A673 (cell line): ENCODE measurements around the gene CGREF1. TPM values are rescaled to one million over a fixed set of nuclear protein-coding genes. Genes with fewer than 3 reads are reported as not detected.

Experiments used
- BruUV-seq: library from RNA; stranded (reverse); fragments of 400-500 nt; replicated peaks from 2 replicates; lab custom pipeline; 2021; lab: Mats Ljungman, UMichigan
- CTCF ChIA-PET: fragments of 300-600 bp; sonication (Branson Sonifier 250); formaldehyde crosslinking; loops from one replicate; lab custom pipeline; 2022; ENCODE audit warnings: antibody characterized with exemption; lab: Charles Lee
- POLR2A ChIA-PET: fragments of 300-600 bp; sonication (Branson Sonifier 250); formaldehyde crosslinking; loops from one replicate; lab custom pipeline; 2022; ENCODE audit warnings: antibody characterized with exemption; ENCODE audit not compliant: low non-redundant PET; lab: Charles Lee
- DNase-seq: peaks from one replicate; pipeline ENCODE4 v3.0.0-alpha.2; 2015; ENCODE audit warnings: low spot score
- H3K27ac ChIP-seq: fragments of 200-600 bp; sonication (generic); 2 replicates; pipeline ENCODE4 v1.5.1; 2016; ENCODE audit warnings: mixed run types, low read depth, mild to moderate bottlenecking, mixed read lengths, antibody characterized with exemption, low read length; ENCODE audit not compliant: poor library complexity, severe bottlenecking
- H3K27me3 ChIP-seq: fragments of 200-600 bp; sonication (generic); replicated peaks from 2 replicates; pipeline ENCODE4 v1.6.1; 2017; ENCODE audit warnings: mixed run types, low read depth, mild to moderate bottlenecking, mixed read lengths, antibody characterized with exemption, low read length; ENCODE audit not compliant: insufficient read depth, poor library complexity
- H3K36me3 ChIP-seq: fragments of 200-600 bp; sonication (generic); 2 replicates; pipeline ENCODE4 v1.6.1; 2016; ENCODE audit warnings: mixed run types, mild to moderate bottlenecking, mixed read lengths, antibody characterized with exemption, low read length; ENCODE audit not compliant: insufficient read depth, poor library complexity, severe bottlenecking
- H3K4me1 ChIP-seq: fragments of 200-600 bp; sonication (generic); 2 replicates; pipeline ENCODE4 v1.6.1; 2017; ENCODE audit warnings: mixed run types, mild to moderate bottlenecking, mixed read lengths, antibody characterized with exemption, low read length; ENCODE audit not compliant: insufficient read depth, poor library complexity, severe bottlenecking
- H3K4me3 ChIP-seq: fragments of 200-600 bp; sonication (generic); 2 replicates; pipeline ENCODE4 v1.5.1; 2016; ENCODE audit warnings: low read depth, mixed run types, mild to moderate bottlenecking, mixed read lengths, low read length; ENCODE audit not compliant: poor library complexity, severe bottlenecking
- H3K9me3 ChIP-seq: fragments of 200-600 bp; sonication (generic); 2 replicates; pipeline ENCODE4 v1.6.1; 2016; ENCODE audit warnings: mixed run types, low read depth, mild to moderate bottlenecking, mixed read lengths, antibody characterized with exemption, low read length; ENCODE audit not compliant: poor library complexity, severe bottlenecking
- EZH2 ChIP-seq: fragments of 200-600 bp; sonication (generic); IDR thresholded peaks from 2 replicates; pipeline ENCODE4 v1.6.1; 2017; ENCODE audit warnings: borderline replicate concordance, low read depth, mild to moderate bottlenecking, mixed read lengths, antibody characterized with exemption, low read length; ENCODE audit not compliant: poor library complexity, severe bottlenecking
- intact Hi-C: fragments of 100-400 bp; cut with micrococcal nuclease; formaldehyde crosslinking; loops from one replicate; pipeline ENCODE4 v1.10.0; 2022; ENCODE audit not compliant: unreplicated experiment
- total RNA-seq: library from RNA; stranded (reverse); gene quantifications from 2 replicates; pipeline ENCODE4 v1.2.3, GENCODE V29; 2021
- TF ChIP-seq, protein P1 (sequence below): fragments of 300-800, 200-600 bp; sonication (generic); conservative IDR thresholded peaks from 2 replicates; pipeline ENCODE4 v1.5.1; 2017; ENCODE audit warnings: low read depth, mild to moderate bottlenecking, antibody characterized with exemption, low read length, moderate library complexity, mixed read lengths

The CGREF1 gene
- total RNA-seq, 1 experiment from 2014 or later = 8.4 TPM

DNA sequence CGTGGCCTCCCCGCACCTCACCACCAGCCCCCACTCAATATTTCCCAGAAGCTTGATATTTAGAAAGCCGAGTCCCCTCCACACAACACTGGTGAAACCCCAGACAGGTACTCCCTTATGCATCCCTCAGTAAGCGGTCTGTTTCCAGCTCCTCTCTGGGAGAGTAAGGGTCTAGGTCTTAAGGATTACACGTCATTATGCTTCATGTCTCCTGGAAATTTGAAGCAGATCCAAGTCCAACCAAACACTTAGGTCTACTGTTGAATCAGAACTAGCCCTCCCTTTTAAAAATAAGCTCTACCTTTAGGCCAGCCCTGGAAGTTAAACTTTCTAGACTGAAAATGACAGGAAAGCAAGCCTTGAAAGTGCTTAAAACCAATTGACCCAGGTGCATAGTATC lies 46.0 kb downstream of the CGREF1 start:
- Histone ChIP-seq H3K27me3 (no peaks in the 10 kb centered on the region), H3K4me3 (no peak overlapping the region), H3K9me3 (no peaks in the 10 kb centered on the region), H3K4me1 (peaks cover 44% of the 10 kb centered on the region), H3K36me3 (peaks cover 21% of the 10 kb centered on the region), H3K27ac (peak overlapping the region; percentile 87)
- ChIA-PET CTCF (interaction anchor here (1.6 to 2.0 kb wide), 2 partner anchors 8 to 23 kb away, joined by 4 to 10 read pairs; no protein-coding TSS in a partner anchor), POLR2A (interaction anchor here (0.6 kb wide), 1 partner anchor 767 kb away, joined by 4 read pairs; no protein-coding TSS in a partner anchor)
- TF ChIP-seq EZH2 = no peak
- TF ChIP-seq, protein P1, sequence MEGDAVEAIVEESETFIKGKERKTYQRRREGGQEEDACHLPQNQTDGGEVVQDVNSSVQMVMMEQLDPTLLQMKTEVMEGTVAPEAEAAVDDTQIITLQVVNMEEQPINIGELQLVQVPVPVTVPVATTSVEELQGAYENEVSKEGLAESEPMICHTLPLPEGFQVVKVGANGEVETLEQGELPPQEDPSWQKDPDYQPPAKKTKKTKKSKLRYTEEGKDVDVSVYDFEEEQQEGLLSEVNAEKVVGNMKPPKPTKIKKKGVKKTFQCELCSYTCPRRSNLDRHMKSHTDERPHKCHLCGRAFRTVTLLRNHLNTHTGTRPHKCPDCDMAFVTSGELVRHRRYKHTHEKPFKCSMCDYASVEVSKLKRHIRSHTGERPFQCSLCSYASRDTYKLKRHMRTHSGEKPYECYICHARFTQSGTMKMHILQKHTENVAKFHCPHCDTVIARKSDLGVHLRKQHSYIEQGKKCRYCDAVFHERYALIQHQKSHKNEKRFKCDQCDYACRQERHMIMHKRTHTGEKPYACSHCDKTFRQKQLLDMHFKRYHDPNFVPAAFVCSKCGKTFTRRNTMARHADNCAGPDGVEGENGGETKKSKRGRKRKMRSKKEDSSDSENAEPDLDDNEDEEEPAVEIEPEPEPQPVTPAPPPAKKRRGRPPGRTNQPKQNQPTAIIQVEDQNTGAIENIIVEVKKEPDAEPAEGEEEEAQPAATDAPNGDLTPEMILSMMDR = no peak
- BruUV-seq = no TSS peak
- intact Hi-C loops = no loop called here
- no peak for DNase-seq

DNA sequence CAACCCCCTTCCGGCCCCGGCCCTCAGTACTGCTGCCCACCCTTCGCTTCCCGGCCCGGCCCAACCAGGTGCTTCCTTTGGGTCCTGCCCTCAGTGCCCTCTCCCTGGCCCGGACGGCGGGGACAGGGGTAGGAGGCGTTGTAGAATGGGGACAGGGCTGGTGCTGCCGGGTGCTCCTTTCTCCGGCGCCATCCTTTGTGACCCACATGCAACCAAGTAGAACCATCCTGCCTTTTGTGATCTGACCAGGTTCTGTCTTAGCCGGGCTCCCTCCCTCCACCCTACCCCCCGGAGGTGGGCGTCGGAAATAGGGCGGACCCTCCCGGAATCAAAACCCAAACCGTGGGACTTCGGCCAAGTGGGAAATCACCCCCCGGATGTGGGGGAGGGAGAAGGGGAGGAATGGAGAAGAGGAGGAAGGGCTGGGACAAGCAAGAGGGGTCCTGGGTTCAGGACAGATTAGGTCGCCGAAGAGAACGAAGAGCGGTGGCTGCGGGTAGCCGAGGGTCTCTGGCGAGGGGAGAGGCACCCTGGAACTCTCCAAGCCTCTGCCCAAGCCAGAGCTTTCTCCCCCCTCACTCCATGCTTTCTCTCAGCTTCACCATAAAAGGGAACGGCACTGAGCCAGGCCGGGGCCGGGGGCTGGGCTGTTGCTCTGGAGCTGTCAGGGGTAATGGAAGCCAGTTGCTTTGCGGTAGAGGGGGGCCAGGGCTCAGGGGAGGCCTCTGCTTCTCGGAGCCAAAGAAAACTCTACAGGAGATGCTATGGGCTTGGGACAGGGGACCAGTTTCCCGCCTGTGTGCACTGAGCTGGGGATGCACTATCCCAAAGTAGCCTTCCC lies 46.7 kb downstream of the CGREF1 start:
- peak; percentile 63 for DNase-seq
- peak overlapping the region; percentile 99 for H3K4me3 ChIP-seq
- BruUV-seq = no TSS peak
- H3K27ac ChIP-seq = peak overlapping the region; percentile 87
- CTCF ChIA-PET = interaction anchor here (1.2 to 2.0 kb wide), 3 partner anchors 9 to 22 kb away, joined by 4 to 10 read pairs (median 5); no protein-coding TSS in a partner anchor
- TF ChIP-seq EZH2 = no peak
- TF ChIP-seq, protein P1 = no peak
- H3K27me3 ChIP-seq = no peaks in the 10 kb centered on the region
- H3K9me3 ChIP-seq = no peaks in the 10 kb centered on the region
- H3K36me3 ChIP-seq = peaks cover 21% of the 10 kb centered on the region
- POLR2A ChIA-PET = interaction anchor here (0.6 kb wide), 1 partner anchor 233 kb away, joined by 3 read pairs; no protein-coding TSS in a partner anchor
- intact Hi-C loops = no loop called here
- H3K4me1 ChIP-seq = peaks cover 41% of the 10 kb centered on the region

DNA sequence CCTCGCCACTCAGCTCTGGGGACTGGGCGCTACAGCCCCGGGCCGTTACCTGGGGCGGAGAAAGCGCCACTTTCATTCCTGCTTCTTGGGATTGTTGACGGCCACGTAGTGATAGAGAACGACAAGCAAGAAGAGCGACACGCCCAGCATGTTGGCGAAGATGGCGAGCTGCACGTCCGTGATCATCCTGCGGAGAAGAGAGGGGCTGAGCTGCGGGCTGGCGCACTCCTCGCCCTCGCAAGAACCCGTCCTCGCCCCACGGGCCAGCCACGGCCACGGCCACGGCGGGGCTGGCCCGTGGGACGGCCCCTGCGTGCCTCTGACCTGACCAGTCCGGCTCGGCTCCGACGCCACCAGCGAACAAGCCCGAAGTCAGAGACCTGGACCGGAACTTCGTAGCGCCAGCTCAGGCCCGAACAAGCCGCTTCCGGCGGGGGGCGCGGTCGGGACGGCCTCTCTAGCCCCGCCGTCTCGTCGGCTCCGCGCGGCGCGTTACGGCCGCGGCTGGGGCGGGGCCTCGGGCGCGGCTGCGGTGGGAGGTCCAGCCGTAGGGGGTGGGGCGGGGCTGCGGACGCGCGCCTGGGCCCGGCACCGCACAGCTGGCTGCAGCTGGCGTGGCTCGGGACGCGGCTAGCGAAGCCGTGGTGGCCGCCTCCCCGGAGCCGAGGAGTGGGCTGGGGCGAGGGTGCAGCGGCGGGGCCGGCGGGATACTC lies 47.5 kb downstream of the CGREF1 start, which contains the start of gene OST4:
Gene OST4, minus strand, starts transcription at position 378 of the 713 bp plus-strand sequence.
- POLR2A ChIA-PET = interaction anchor here (0.5 to 0.6 kb wide), 2 partner anchors 16 to 234 kb away, joined by 3 to 15 read pairs; no protein-coding TSS in a partner anchor
- CTCF ChIA-PET = interaction anchor here (1.2 to 2.0 kb wide), 2 partner anchors 10 to 16 kb away, joined by 5 to 10 read pairs; no protein-coding TSS in a partner anchor
- no TSS peak for BruUV-seq
- H3K9me3 ChIP-seq = no peaks in the 10 kb centered on the region
- H3K27me3 ChIP-seq = no peaks in the 10 kb centered on the region
- peak within 1 kb of the TSS; percentile 87 for H3K27ac ChIP-seq
- DNase-seq = peak; percentile 96
- intact Hi-C loops = no loop called here
- TF ChIP-seq, protein P1 = 0 out of 2 replicates have a peak, but pooled peaks have one; percentile 11
- no peak for TF ChIP-seq EZH2
- H3K36me3 ChIP-seq = peaks cover 21% of the 10 kb centered on the region
- peak within 1 kb of the TSS; percentile 99 for H3K4me3 ChIP-seq
- H3K4me1 ChIP-seq = peaks cover 41% of the 10 kb centered on the region
